Caco-2 (cell line): Measurements from ENCODE around the gene DOCK10. TPM values are rescaled to one million over a fixed set of nuclear protein-coding genes. Genes with fewer than 3 reads are reported as not detected.

Source experiments
- BruUV-seq: library from RNA; stranded (reverse); fragments of 400-500 nt; replicated peaks from 2 replicates; lab custom pipeline; 2021; lab: Mats Ljungman, UMichigan
- CTCF ChIA-PET: fragments of 300-600 bp; sonication (Branson Sonifier 250); formaldehyde crosslinking; loops from one replicate; lab custom pipeline; 2022; ENCODE audit warnings: antibody characterized with exemption; lab: Charles Lee
- POLR2A ChIA-PET: fragments of 300-600 bp; sonication (Branson Sonifier 250); formaldehyde crosslinking; loops from one replicate; lab custom pipeline; 2022; ENCODE audit warnings: antibody characterized with exemption; lab: Charles Lee
- DNase-seq, 2 experiments: peaks; one replicate each; pipeline versions ENCODE4 v3.0.0 to v3.0.0-alpha.2; 2020 to 2022
- H3K27me3 ChIP-seq: replicated peaks from 2 replicates; pipeline ENCODE4 v1.6.0; 2011; ENCODE audit warnings: low read length; ENCODE audit not compliant: control insufficient read depth, insufficient read depth
- H3K36me3 ChIP-seq: 2 replicates; pipeline ENCODE4 v1.5.1; 2011; ENCODE audit warnings: low read length; ENCODE audit not compliant: control insufficient read depth, insufficient read depth
- H3K4me1 ChIP-seq: fragments of 250-450 bp; sonication (Bioruptor Pico); 2 replicates; pipeline ENCODE4 v1.5.1; 2020; ENCODE audit warnings: mild to moderate bottlenecking
- H3K4me3 ChIP-seq: 2 replicates; pipeline ENCODE4 v1.5.1; 2011; ENCODE audit warnings: low read depth, mild to moderate bottlenecking, control low read depth, low read length
- H3K9me3 ChIP-seq: fragments of 250-450 bp; sonication (Bioruptor Pico); 2 replicates; pipeline ENCODE4 v1.5.1; 2020; ENCODE audit warnings: mild to moderate bottlenecking, moderate library complexity
- H3K27ac Mint-ChIP-seq: one replicate; pipeline ENCODE4 v1.8.0; 2022; ENCODE audit warnings: mixed read lengths; ENCODE audit not compliant: unreplicated experiment
- H3K27me3 Mint-ChIP-seq: one replicate; pipeline ENCODE4 v1.8.0; 2022; ENCODE audit warnings: mixed read lengths; ENCODE audit not compliant: insufficient read depth, unreplicated experiment
- H3K36me3 Mint-ChIP-seq: one replicate; pipeline ENCODE4 v1.8.0; 2022; ENCODE audit warnings: mild to moderate bottlenecking, mixed read lengths; ENCODE audit not compliant: insufficient read depth, unreplicated experiment
- H3K4me1 Mint-ChIP-seq: one replicate; pipeline ENCODE4 v1.8.0; 2022; ENCODE audit warnings: low read depth, mixed read lengths; ENCODE audit not compliant: unreplicated experiment
- H3K4me3 Mint-ChIP-seq: one replicate; pipeline ENCODE4 v1.8.0; 2022; ENCODE audit warnings: mild to moderate bottlenecking, moderate library complexity, mixed read lengths; ENCODE audit not compliant: unreplicated experiment
- H3K9me3 Mint-ChIP-seq: one replicate; pipeline ENCODE4 v1.8.0; 2022; ENCODE audit warnings: mixed read lengths; ENCODE audit not compliant: unreplicated experiment
- CTCF ChIP-seq, 2 experiments: fragments of 200-600 bp in 1 of 2; IDR thresholded peaks; 1 replicate in 1 of 2; 2 replicates in 1 of 2; pipeline versions ENCODE4 v1.5.1 to v1.8.0; 2011 to 2022; ENCODE audit warnings: antibody characterized with exemption in 1 of 2, control low read depth in 1 of 2, inconsistent platforms in 1 of 2, low read depth in 1 of 2, low read length in 1 of 2, mild to moderate bottlenecking in 1 of 2, moderate library complexity in 1 of 2; ENCODE audit not compliant: insufficient read depth in 1 of 2, severe bottlenecking in 1 of 2, unreplicated experiment in 1 of 2
- intact Hi-C: fragments of 100-400 bp; cut with micrococcal nuclease; formaldehyde crosslinking; loops from one replicate; pipeline ENCODE4 v1.10.0; 2022; ENCODE audit not compliant: unreplicated experiment
- total RNA-seq: library from RNA; stranded (reverse); gene quantifications from 2 replicates; pipeline ENCODE4 v1.2.3, GENCODE V29; 2022

DOCK10 gene
- total RNA-seq, 1 experiment from 2014 or later: not detected

GRCh38 chr2:224793946-224794345, 248.3 kb downstream of the DOCK10 start:
- Histone ChIP-seq H3K36me3 (no peaks in the 10 kb centered on the region), H3K4me1 (no peaks in the 10 kb centered on the region), H3K27me3 (no peaks in the 10 kb centered on the region), H3K4me3 (no peak overlapping the region), H3K9me3 (no peaks in the 10 kb centered on the region)
- BruUV-seq: no TSS peak
- Mint-ChIP-seq H3K4me1 (no peaks in the 10 kb centered on the region), H3K36me3 (no peaks in the 10 kb centered on the region), H3K27me3 (no peaks in the 10 kb centered on the region), H3K9me3 (no peaks in the 10 kb centered on the region), H3K4me3 (no peak overlapping the region), H3K27ac (no peak overlapping the region)
- POLR2A ChIA-PET: no interaction called here
- CTCF ChIA-PET: no interaction called here
- intact Hi-C loops: no loop called here
- DNase-seq: no peak
- no peak for TF ChIP-seq CTCF (IDR thresholded peaks at IDR 0.05; ENCODE audit: insufficient read depth in 1 of 2, low read depth in 1 of 2, low read length in 1 of 2, severe bottlenecking in 1 of 2, unreplicated experiment in 1 of 2)

- no peaks in the 10 kb centered on the region for H3K4me1 ChIP-seq
- H3K4me1 Mint-ChIP-seq: no peaks in the 10 kb centered on the region
- no TSS peak for BruUV-seq
- TF ChIP-seq CTCF (IDR thresholded peaks at IDR 0.05; ENCODE audit: insufficient read depth in 1 of 2, low read depth in 1 of 2, low read length in 1 of 2, severe bottlenecking in 1 of 2, unreplicated experiment in 1 of 2): no peak
- H3K4me3 Mint-ChIP-seq: no peak overlapping the region
- no peak for DNase-seq
- no peak overlapping the region for H3K4me3 ChIP-seq
- intact Hi-C loops: no loop called here
- CTCF ChIA-PET: no interaction called here
- H3K9me3 ChIP-seq: no peaks in the 10 kb centered on the region
- H3K36me3 ChIP-seq: no peaks in the 10 kb centered on the region
- no peaks in the 10 kb centered on the region for H3K9me3 Mint-ChIP-seq
- no peak overlapping the region for H3K27ac Mint-ChIP-seq
- POLR2A ChIA-PET: no interaction called here
- H3K27me3 ChIP-seq: no peaks in the 10 kb centered on the region
- peaks cover 4% of the 10 kb centered on the region for H3K27me3 Mint-ChIP-seq
- H3K36me3 Mint-ChIP-seq: no peaks in the 10 kb centered on the region
Measured at GRCh38 chr2:224786848-224787247, 255.4 kb downstream of the DOCK10 start.

- Histone ChIP-seq H3K36me3 (no peaks in the 10 kb centered on the region), H3K4me1 (no peaks in the 10 kb centered on the region), H3K9me3 (no peaks in the 10 kb centered on the region), H3K27me3 (no peaks in the 10 kb centered on the region), H3K4me3 (no peak overlapping the region)
- no peak for DNase-seq
- CTCF ChIA-PET: no interaction called here
- BruUV-seq: no TSS peak
- H3K4me1 Mint-ChIP-seq: peaks cover 6% of the 10 kb centered on the region
- H3K27ac Mint-ChIP-seq: no peak overlapping the region
- H3K4me3 Mint-ChIP-seq: no peak overlapping the region
- no peak for TF ChIP-seq CTCF (IDR thresholded peaks at IDR 0.05; ENCODE audit: insufficient read depth in 1 of 2, low read depth in 1 of 2, low read length in 1 of 2, severe bottlenecking in 1 of 2, unreplicated experiment in 1 of 2)
- H3K36me3 Mint-ChIP-seq: no peaks in the 10 kb centered on the region
- POLR2A ChIA-PET: no interaction called here
- H3K9me3 Mint-ChIP-seq: no peaks in the 10 kb centered on the region
- H3K27me3 Mint-ChIP-seq: no peaks in the 10 kb centered on the region
- intact Hi-C loops: no loop called here
Measured at GRCh38 chr2:224781400-224781799, 260.9 kb downstream of the DOCK10 start.
